B cell (primary cell): ENCODE measurements around the gene WDR1.

Experiments used
- CTCF ChIP-seq: fragments of 200-600 bp; IDR thresholded peaks from one replicate; pipeline ENCODE4 v1.8.0; 2022; ENCODE audit warnings: antibody characterized with exemption, mild to moderate bottlenecking
- EZH2 ChIP-seq: IDR thresholded peaks from 2 replicates; pipeline ENCODE4 v1.6.1; 2012; ENCODE audit warnings: borderline replicate concordance, low read depth, mild to moderate bottlenecking, moderate library complexity, low read length; ENCODE audit not compliant: insufficient read depth, poor library complexity, severe bottlenecking

DNA sequence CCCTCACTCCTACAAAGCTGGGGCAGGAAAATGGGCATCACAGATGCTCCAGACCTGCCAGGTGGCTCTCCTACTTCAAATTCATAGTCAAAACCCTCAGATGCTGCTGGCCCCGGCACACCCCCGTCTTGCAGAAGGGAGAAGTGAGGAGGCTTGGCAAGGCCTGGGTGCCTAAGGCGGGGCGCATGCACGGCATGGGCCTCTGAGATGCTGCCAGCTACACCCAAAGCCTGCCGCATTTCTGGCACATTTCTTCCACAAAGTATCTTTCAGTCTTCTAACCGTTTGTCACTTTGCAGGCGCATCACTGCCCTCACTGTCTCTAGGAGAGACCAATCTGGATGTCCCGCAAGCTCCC is 19.6 kb downstream of the WDR1 start:
- TF ChIP-seq CTCF (no peak), EZH2 (no peak)
